ENCODE data around the gene TRIM32.

DNA sequence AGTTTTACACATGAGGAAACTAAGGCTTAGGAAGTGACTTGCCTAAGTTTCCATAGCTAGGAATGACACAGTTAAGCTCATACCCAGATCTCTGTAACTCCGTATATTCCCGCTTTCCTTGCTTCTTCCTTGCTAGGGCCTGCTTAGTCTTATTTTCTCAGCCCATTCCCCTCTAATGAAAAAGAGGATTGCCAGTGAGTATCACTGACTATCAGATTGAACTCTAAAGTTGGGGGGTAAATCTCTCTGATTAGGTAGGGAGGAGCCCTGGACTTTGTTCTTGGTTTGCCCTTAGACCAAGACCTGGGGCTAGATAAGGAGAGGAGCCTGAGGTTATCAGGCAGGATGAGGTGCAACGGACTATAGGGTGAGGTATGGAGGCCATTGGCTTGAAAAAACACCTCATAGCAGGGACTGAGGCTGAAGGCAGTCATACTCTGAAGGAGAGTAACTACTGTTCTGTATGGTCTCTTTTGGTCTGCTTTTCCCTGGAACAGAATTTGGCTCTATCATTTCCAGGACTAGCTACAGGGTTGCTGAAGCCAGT lies 2.5 kb downstream of the TRIM32 start:
- TF ChIP-seq, protein P1, sequence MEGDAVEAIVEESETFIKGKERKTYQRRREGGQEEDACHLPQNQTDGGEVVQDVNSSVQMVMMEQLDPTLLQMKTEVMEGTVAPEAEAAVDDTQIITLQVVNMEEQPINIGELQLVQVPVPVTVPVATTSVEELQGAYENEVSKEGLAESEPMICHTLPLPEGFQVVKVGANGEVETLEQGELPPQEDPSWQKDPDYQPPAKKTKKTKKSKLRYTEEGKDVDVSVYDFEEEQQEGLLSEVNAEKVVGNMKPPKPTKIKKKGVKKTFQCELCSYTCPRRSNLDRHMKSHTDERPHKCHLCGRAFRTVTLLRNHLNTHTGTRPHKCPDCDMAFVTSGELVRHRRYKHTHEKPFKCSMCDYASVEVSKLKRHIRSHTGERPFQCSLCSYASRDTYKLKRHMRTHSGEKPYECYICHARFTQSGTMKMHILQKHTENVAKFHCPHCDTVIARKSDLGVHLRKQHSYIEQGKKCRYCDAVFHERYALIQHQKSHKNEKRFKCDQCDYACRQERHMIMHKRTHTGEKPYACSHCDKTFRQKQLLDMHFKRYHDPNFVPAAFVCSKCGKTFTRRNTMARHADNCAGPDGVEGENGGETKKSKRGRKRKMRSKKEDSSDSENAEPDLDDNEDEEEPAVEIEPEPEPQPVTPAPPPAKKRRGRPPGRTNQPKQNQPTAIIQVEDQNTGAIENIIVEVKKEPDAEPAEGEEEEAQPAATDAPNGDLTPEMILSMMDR (IDR thresholded peaks at IDR 0.05 in 4 of 5, conservative IDR thresholded peaks at IDR 0.05 in 1 of 5): no peak
- TF ChIP-seq POLR2A (IDR thresholded peaks at IDR 0.05): no peak
